DMS 273 (cell line): ENCODE measurements around the gene SOX1.

ENCODE experiments used
- DNase-seq: peaks from one replicate; lab custom pipeline; 2025; ENCODE audit not compliant: unreplicated experiment; lab: John Stamatoyannopoulos, UW

SOX1 gene

GRCh38 chr13:112071723-112072533 lies 5.0 kb downstream of the SOX1 start:
- no peak for DNase-seq

- peak; percentile 38 for DNase-seq
Measured at GRCh38 chr13:112072534-112073244, 5.7 kb downstream of the SOX1 start.

GRCh38 chr13:112073245-112074138 lies 6.5 kb downstream of the SOX1 start:
- DNase-seq: no peak

GRCh38 chr13:112074139-112074865 lies 7.4 kb downstream of the SOX1 start:
- no peak for DNase-seq

- no peak for DNase-seq
Measured at GRCh38 chr13:112077729-112078128, 10.8 kb downstream of the SOX1 start.

DNA sequence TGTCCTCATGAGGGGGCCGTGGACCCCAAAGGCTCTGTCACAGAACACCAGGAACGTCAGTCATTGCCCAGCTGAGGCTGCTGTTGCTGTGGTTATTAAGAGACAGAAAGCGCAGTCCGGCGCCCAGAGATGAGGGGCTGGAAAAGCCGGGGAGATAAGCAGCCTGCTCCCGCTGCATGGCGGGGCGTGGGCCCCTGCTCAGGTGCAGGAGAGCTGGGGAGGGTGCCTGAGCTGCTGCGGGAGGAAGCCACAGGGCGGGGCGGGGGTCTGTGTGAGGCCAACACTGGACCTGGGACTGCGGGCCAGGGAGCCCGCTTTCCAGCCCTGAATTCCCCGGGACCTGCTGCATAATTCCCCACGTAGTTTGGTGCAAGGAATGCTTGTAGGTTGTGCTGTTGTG lies 11.3 kb downstream of the SOX1 start:
- DNase-seq: no peak

DNA sequence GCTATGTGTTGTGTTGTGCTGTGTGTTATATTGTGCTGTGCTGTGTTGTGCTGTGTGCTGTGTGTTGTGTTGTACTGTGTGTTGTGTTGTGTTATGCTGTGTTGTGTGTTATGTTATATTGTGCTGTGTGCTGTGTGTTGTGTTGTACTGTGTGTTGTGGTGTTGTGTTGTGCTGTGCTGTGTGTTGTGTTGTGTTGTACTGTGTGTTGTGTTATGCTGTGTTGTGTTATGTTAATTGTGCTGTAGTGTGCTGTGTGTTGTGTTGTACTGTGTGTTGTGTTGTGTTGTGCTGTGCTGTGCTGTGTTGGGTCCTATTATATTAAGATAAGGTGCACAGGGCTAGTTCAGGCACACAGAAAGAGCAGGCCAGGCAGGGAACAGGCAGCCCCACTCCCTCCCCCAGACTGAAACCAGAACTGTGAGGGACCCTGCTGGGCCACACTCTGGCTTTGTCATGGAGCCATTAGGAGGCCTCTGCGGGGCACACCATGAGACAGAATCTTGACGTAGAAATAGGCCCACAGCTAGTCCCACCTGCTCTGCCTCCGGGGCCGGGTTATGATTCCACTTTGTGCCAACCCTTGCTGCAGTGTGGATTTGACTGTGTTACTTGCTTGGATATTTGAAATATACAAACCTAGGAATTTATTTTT lies 12.1 kb downstream of the SOX1 start:
- no peak for DNase-seq

DNA sequence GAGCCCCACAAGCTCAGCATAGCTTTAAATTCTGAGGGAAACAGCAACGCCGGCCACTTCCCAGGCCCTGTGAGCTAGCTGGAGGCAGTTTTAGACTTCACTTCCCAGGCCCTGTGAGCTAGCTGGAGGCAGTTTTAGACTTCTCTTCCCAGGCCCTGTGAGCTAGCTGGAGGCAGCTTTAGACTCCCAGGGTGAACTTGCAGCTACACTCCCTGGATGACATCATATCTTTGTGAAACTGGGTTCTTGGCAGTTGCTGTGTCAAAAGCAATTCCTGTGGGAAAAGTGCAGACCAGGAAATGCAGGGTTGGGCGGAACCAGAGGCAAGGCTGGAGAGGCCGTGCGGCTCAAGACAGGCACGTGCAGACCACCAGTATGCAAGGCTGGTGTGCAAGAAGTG lies 12.7 kb downstream of the SOX1 start:
- DNase-seq: no peak

GRCh38 chr13:112083971-112084370 lies 17.0 kb downstream of the SOX1 start:
- no peak for DNase-seq

GRCh38 chr13:112092453-112092852 lies 25.5 kb downstream of the SOX1 start:
- no peak for DNase-seq

GRCh38 chr13:112095354-112095753 lies 28.4 kb downstream of the SOX1 start:
- no peak for DNase-seq

GRCh38 chr13:112096959-112097358 lies 30.0 kb downstream of the SOX1 start:
- DNase-seq: no peak

DNA sequence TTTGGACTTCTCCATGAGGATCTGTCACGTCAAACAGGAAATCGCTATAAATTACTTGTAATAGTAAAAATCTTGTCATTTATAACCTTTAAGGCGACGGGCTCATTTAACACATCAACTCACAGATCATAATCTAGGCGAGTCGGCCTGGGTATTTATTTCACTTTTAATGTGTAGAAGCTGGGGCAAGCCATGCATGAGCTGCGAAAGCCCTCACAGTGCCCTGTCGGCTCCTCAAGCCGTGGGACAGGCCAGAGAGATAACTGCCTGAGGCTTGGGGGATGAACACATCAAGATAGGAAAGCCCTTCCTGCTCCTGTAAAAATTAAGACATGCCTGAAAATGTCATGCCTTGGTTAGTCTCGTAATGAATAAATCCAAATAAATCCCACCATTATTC lies 30.8 kb downstream of the SOX1 start:
- no peak for DNase-seq

DNA sequence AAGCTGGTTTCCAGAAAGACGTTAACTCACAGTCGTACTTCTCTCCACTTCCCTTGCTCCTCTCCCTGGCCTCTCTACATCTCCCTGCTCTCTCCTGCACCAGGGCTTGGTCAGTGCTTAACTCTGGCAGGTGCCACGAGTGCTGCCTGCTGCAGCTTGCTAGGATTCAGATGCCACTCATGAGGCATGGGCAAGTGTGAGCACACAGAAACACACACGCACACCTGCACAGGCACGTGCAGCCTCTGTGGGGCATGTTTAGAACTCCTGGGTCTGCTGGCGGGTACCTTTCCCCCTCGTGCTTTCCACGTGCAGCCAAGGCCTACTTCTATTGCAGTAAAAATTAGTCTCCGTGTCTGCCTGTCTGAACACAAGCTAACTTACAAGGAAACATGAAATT lies 31.8 kb downstream of the SOX1 start:
- DNase-seq: no peak

DNA sequence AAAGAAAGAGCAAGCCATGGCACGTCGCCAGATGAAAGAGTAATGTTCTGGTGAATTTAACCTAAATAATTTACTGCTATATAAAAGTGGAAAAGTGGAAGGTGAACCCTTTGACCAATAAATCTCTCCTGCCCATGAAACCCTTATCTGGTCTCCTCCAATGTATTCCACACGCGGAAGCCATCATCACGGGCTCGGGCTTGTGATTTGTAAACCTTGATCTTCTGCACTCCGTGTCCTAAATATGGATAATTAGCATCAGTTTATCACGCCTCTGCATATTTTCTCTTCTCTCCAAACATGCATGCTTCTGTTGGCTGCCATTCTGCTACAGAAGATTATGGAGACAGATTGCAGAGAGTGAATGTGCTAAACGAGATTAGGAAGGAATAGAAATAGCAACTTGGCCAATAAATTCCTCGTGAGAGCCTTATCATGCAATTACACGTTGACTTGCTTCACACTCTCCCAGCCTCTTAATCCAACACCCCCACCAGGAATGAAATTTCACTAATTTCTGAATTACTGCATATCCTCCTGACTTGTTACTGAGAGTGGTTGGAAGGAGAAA lies 34.5 kb downstream of the SOX1 start:
- no peak for DNase-seq

GRCh38 chr13:112102243-112102642 lies 35.3 kb downstream of the SOX1 start:
- DNase-seq: peak; percentile 24

DNA sequence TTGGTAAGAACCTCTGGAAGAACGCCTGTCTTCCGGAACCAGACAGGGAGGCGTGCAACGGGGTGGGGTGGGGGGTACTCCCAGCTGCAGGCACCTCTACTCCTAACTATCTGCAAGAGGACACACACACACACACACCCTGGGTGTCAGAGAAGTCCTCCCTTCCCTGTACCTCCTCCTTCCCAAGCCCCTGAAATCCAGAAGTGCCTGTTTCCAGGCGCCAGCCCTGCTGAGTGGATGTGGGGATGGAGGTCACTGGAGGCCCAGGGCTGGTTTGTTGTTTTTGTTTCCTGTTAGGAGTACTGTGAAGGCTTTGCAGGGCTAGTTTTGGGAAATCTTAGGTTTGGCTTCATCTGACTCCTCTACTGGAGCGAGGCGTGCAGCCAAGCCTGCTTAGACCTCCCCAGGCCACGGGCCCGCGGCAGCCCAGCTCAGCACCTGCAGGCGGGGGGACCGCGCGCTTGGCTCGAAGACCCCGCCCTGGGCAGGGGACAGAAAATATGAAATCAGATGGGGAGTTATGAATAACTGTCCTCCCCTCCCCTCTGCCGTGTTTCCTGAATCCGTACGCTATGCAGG lies 36.4 kb downstream of the SOX1 start:
- no peak for DNase-seq

DNA sequence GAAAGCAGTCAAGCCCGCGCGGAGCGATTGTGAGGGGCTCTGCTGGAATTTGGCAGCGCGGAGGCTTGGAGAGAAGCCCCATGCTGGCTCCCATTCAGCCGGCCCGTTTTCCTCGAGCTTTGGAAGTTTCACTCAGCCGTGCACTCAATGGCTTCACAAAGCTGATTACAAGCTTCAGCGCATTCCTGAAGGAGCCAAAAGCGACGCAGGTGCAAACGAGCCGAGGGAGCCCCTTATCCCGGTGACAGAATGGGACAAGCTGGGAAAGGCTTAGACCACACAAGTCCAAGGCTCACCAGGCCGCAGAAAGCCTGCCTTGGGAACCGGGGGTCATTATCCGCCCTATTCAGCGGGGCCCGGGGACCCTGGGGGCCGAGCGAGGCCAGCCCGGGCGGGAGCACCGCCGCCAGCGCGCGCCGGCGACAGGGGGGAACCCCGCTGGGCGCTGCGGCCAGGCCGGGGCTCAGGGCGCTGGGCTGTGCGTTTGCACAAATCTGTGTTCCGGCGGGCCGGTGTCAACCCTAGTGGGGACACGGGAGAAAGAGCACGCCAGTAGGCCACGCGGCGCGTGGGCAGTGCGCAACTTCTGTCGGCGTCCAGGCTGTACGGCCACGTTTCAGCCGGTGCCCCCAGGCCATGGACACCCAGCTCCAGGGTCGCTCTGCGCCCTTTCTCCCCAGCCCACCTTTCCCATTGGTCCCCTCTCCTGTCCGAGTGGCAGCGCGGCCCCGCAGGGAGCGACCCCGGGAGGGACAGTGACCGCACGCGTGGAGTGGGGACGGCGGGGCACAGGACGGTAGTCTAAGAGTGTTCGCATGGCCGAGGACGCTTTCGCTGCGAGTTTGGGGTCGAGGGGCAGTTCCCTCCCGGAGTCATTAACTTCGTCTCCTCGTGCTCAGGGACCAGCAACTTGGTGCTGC lies 37.3 kb downstream of the SOX1 start:
- no peak for DNase-seq

DNA sequence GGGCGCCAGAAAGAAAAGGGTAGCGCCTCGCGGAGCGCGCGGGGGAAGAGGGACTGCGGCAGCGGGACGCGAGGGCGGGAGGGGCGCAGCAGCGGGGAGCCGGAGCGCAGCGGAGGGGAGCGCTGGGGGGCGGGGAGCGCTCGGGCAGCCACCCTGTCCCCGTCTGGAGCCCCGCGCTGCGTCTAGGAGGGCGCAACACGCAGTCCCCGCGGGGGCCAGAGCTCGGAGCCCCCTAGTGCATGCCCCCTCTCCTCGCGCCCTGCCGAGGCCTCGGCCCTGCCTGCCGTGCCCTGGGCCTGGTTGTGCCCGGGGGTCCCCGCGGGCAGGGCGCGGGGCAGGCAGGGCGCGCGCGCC lies 37.9 kb downstream of the SOX1 start:
- no peak for DNase-seq
